Ishikawa (cell line): ENCODE measurements around the gene SLC7A11.

Source experiments
- CEBPB ChIP-seq: IDR thresholded peaks from 2 replicates; pipeline ENCODE4 v1.6.1; 2012
- CREB1 ChIP-seq: IDR thresholded peaks from 2 replicates; pipeline ENCODE4 v1.6.1; 2012; ENCODE audit warnings: low read depth
- EGR1 ChIP-seq: IDR thresholded peaks from 2 replicates; pipeline ENCODE4 v1.6.1; 2012
- EP300 ChIP-seq: IDR thresholded peaks from 2 replicates; pipeline ENCODE4 v1.6.1; 2012; ENCODE audit warnings: borderline replicate concordance
- FOXM1 ChIP-seq: IDR thresholded peaks from 2 replicates; pipeline ENCODE4 v1.6.1; 2012; ENCODE audit warnings: low read depth, borderline replicate concordance
- MAX ChIP-seq: IDR thresholded peaks from 2 replicates; pipeline ENCODE4 v1.6.1; 2012
- NFIC ChIP-seq: IDR thresholded peaks from 2 replicates; pipeline ENCODE4 v1.6.1; 2012
- RAD21 ChIP-seq: IDR thresholded peaks from 2 replicates; pipeline ENCODE4 v1.6.1; 2012; ENCODE audit warnings: low read depth
- REST ChIP-seq: IDR thresholded peaks from 2 replicates; pipeline ENCODE4 v1.6.1; 2012; ENCODE audit warnings: low read depth, mild to moderate bottlenecking
- TAF1 ChIP-seq: IDR thresholded peaks from 2 replicates; pipeline ENCODE4 v1.6.1; 2012; ENCODE audit warnings: low read depth, mild to moderate bottlenecking
- TCF12 ChIP-seq: IDR thresholded peaks from 2 replicates; pipeline ENCODE4 v1.6.1; 2012; ENCODE audit warnings: low read depth
- TEAD4 ChIP-seq: IDR thresholded peaks from 2 replicates; pipeline ENCODE4 v1.6.1; 2012
- USF1 ChIP-seq: IDR thresholded peaks from 2 replicates; pipeline ENCODE4 v1.6.1; 2012
- YY1 ChIP-seq: IDR thresholded peaks from 2 replicates; pipeline ENCODE4 v1.6.1; 2012; ENCODE audit warnings: low read depth
- ZBTB7A ChIP-seq: IDR thresholded peaks from 2 replicates; pipeline ENCODE4 v1.6.1; 2012; ENCODE audit warnings: low read depth

Gene SLC7A11

GRCh38 chr4:138259271-138259670 is 17.1 kb upstream of the SLC7A11 start:
- TF ChIP-seq USF1 = no peak
- no peak for TF ChIP-seq RAD21
- no peak for TF ChIP-seq REST
- TF ChIP-seq CEBPB = no peak
- TF ChIP-seq CREB1 = no peak
- no peak for TF ChIP-seq TCF12
- no peak for TF ChIP-seq EP300
- TF ChIP-seq YY1 = no peak
- TF ChIP-seq MAX = no peak
- TF ChIP-seq TEAD4 = no peak
- no peak for TF ChIP-seq NFIC
- no peak for TF ChIP-seq FOXM1
- no peak for TF ChIP-seq TAF1
- no peak for TF ChIP-seq EGR1
- TF ChIP-seq ZBTB7A = no peak

- TF ChIP-seq ZBTB7A (no peak), MAX (no peak), FOXM1 (no peak), YY1 (no peak)
These were observed 14.5 kb upstream of the SLC7A11 start for GRCh38 chr4:138256608-138257007.

GRCh38 chr4:138255917-138256597 is 13.9 kb upstream of the SLC7A11 start:
- TF ChIP-seq CREB1 (no peak), USF1 (no peak), TAF1 (no peak), TEAD4 (no peak), ZBTB7A (no peak), RAD21 (no peak), CEBPB (no peak), REST (no peak), EGR1 (no peak), FOXM1 (no peak)

- TF ChIP-seq TAF1 (no peak), ZBTB7A (no peak), REST (no peak), EGR1 (no peak), TEAD4 (no peak), YY1 (no peak), RAD21 (no peak), MAX (no peak), FOXM1 (no peak), USF1 (no peak), CREB1 (no peak), NFIC (no peak), TCF12 (no peak), EP300 (no peak), CEBPB (no peak)
These were observed 10.4 kb upstream of the SLC7A11 start for GRCh38 chr4:138252551-138252950.
